ENCODE measurements around the gene NAA40. TPM values are rescaled to one million over a fixed set of nuclear protein-coding genes. Genes with fewer than 3 reads are reported as not detected.
A peak's percentile ranks its signal among the peaks of the same experiment; 100 is the strongest.

Gene NAA40
- total RNA-seq, 3 donors from 2014 or later = 5.9 to 27.4 (median 19.7) TPM

DNA sequence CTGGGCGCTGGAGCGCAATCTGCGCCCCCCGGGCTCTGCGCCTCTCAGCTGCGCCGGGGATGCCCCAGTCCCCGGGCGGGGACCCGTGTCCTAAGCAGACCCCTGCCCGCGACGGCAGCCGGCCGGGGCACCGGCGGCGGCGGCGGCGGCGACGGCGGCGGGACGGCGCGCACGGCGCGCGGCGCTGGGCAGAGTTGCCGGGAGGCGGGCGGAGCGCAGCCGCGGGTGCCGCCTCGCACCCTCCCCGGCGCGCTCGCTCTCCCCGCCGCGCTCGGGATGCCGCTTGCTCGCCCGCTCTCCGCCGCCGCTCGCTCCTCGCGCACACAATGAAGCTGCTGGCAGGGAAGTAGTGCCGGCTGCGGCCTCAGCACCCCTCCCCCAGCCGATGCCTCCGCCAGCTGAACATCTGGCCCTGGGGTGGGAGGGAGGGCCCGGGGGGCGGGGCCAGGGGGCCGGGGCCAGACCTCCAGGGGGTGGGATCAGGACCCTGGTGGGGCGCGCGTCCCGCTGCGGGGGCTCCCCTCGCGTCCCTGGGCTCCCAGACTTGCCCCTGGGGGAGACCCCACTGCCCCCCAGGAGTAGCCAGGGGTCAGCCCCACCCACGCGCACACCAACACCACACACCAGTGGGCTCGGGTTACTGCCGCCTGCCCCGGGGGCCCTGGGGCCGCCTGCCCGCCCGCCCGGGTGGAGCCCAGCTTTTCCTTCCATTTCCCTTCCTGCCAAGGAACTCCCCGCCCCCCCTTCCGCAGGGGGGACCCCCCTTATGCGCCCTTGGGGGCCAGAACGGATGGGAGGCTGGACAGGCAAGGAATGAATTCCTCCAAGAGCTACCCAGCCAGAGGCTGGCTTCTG lies 21.7 kb upstream of the NAA40 start, which contains the start of gene RCOR2:
Gene RCOR2, minus strand, starts transcription at position 328 of the 855 bp plus-strand sequence. CDS start 708 bp downstream, outside the sequence.
- intact Hi-C loops (cut with DNase I; ENCODE audit: low total_unique reads) = no loop called here
- Histone ChIP-seq H3K9me3 (no peaks in the 10 kb centered on the region), H3K4me1 (peaks cover 4 to 31% of the 10 kb centered on the region in 2 donors), H3K27me3 (no peaks in the 10 kb centered on the region), H3K36me3 (no peaks in the 10 kb centered on the region), H3K27ac (peak within 1 kb of the TSS; percentile 82 to 83), H3K4me3 (peak within 1 kb of the TSS; percentile 44 to 74 (median 54))
- DNase-seq (ENCODE audit: low spot score in 2 of 2) = no peak
- TF ChIP-seq, protein P1, sequence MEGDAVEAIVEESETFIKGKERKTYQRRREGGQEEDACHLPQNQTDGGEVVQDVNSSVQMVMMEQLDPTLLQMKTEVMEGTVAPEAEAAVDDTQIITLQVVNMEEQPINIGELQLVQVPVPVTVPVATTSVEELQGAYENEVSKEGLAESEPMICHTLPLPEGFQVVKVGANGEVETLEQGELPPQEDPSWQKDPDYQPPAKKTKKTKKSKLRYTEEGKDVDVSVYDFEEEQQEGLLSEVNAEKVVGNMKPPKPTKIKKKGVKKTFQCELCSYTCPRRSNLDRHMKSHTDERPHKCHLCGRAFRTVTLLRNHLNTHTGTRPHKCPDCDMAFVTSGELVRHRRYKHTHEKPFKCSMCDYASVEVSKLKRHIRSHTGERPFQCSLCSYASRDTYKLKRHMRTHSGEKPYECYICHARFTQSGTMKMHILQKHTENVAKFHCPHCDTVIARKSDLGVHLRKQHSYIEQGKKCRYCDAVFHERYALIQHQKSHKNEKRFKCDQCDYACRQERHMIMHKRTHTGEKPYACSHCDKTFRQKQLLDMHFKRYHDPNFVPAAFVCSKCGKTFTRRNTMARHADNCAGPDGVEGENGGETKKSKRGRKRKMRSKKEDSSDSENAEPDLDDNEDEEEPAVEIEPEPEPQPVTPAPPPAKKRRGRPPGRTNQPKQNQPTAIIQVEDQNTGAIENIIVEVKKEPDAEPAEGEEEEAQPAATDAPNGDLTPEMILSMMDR (IDR thresholded peaks at IDR 0.05) = no peak
- TF ChIP-seq POLR2AphosphoS5 (IDR thresholded peaks at IDR 0.05) (no peak), POLR2A (IDR thresholded peaks at IDR 0.05) (no peak)

DNA sequence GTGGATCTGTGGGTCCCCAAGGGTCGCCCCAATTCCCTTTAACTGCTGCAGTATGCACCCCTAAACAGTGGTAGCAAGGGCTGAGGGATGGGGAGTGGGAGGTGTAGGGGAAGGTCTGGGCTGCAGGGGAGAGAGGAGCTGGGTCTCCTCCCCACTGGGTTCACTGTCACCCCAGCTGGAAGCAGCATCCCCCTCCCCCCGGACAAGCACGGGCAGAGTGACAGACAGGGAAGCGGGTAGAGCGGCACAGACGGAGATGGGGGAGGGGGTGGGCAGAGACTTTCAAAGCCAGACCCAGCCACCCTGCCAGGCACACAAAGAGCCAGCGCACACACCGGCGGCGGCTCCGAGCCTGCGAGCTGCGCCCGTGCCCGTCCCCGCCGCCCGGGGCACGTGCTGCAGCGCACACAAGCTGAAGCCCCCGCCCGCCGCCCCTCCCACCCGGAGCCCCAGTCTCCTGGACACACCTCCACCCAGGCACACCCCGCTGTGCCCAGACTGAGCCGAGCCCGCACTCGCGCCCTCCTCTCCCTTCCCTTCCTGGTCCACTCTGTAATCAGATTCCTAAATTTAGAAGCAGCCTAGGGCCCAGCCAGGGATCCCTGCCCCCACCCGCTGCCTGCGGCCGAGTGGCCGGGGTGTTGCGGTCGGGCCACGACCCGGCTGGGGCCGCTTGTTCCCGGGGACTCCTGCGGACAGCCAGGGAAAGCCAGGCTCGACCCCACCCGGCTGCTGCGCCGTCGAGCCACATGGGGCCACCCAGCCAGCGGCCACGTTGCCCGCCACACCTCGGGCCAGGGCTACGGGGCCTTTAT lies 20.9 kb upstream of the NAA40 start:
- peak overlapping the region; percentile 82 to 83 for H3K27ac ChIP-seq
- H3K9me3 ChIP-seq = no peaks in the 10 kb centered on the region
- no peak for TF ChIP-seq POLR2AphosphoS5 (IDR thresholded peaks at IDR 0.05)
- TF ChIP-seq, protein P1 (IDR thresholded peaks at IDR 0.05) = no peak
- TF ChIP-seq POLR2A (IDR thresholded peaks at IDR 0.05) = no peak
- H3K36me3 ChIP-seq = no peaks in the 10 kb centered on the region
- H3K27me3 ChIP-seq = no peaks in the 10 kb centered on the region
- peak overlapping the region; percentile 44 to 74 (median 54) for H3K4me3 ChIP-seq
- no peak for DNase-seq (ENCODE audit: low spot score in 2 of 2)
- intact Hi-C loops (cut with DNase I; ENCODE audit: low total_unique reads) = no loop called here
- peaks cover 4 to 31% of the 10 kb centered on the region in 2 donors for H3K4me1 ChIP-seq

DNA sequence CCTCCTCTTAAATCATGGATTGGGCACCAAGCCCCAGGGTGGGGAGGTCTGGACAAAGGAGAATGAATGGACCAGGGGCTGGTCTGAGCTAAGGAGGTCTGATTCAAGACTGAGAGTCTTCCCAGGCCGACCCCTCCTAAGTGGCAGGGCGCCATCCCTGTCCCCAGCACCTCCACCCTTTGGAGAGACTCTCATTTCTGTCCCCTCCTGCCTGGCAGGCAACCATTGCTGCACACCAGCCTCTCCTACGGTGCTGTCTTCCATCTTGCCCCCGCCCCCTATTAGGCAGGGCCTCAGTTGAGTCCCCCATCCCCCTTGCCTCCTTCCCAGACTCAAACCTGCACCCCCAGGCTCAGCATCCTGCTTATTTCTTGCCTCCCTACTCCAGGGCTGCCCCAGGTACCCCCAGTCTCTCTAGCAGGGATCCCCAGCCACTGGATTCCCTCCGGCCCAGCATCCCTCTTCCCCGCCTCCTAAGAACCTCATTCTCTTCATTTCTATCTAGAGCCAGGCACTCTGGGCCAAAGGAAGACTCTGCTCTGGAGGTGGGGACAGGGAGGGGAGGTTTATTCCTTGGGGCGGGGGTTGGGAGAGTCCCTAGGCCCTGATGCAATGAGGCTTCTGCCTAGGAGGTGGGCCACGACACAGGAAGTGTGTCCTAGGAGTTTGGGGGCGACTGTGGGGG lies 20.2 kb upstream of the NAA40 start:
- DNase-seq (ENCODE audit: low spot score in 2 of 2) = no peak
- H3K4me3 ChIP-seq = peak overlapping the region; percentile 38 to 74 (median 54)
- intact Hi-C loops (cut with DNase I; ENCODE audit: low total_unique reads) = no loop called here

DNA sequence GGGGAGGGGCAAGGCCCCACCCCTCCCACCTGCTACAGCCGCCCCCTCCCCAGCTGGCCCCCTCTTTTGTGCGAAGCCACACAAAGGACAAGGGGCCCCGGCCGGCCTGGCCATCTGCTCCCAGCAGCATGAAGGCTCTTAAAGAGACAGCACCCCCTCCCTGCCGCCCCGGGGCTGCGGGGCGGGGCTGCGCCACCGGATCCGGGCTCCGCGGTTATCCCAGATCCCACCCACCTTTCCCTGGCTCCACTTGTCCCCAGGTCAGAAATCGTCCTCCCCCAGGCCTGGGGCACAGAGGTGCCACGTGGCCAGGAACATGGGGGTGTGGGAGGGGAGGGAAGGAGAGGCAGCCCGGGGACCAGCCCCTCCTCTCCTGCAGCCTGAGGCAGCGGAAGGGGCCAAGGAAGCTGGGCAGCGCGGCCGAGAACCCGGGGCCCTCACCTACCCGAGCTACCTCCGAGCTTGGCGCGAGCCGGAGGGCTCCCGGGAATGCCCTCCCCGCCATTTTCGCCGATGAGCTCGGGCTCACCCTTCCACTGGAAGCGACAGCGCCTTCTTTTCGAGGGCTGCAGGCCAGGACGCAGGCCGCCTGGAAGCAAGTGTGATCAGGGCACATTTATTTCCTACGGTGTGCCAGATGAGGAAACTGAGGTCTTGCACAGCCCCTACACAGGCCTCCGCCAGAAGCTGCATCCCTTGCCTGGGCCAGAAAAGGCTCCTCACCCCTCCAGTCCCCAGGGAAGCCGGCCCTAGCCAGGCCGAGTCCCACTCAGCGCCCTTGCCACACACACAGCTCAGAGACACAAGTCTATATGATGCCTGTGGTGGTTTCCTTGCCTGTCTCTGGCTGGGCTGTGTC lies 19.3 kb upstream of the NAA40 start:
- Histone ChIP-seq H3K36me3 (no peaks in the 10 kb centered on the region), H3K27ac (peak overlapping the region; percentile 82 to 83), H3K4me3 (peak overlapping the region; percentile 38 to 62 (median 42)), H3K4me1 (peaks cover 4 to 31% of the 10 kb centered on the region in 2 donors), H3K27me3 (no peaks in the 10 kb centered on the region), H3K9me3 (no peaks in the 10 kb centered on the region)
- TF ChIP-seq POLR2A (IDR thresholded peaks at IDR 0.05) (no peak), POLR2AphosphoS5 (IDR thresholded peaks at IDR 0.05) (no peak)
- TF ChIP-seq, protein P1 (IDR thresholded peaks at IDR 0.05) = no peak
- DNase-seq (ENCODE audit: low spot score in 2 of 2) = no peak
- intact Hi-C loops (cut with DNase I; ENCODE audit: low total_unique reads) = loop anchor here (5.0 kb wide), 1 partner anchor 248 kb away; the partner anchor contains the start of gene MACROD1

More for the DNA sequence above, 20.2 kb upstream of the NAA40 start:
- TF ChIP-seq, protein P1 (IDR thresholded peaks at IDR 0.05) = no peak
- no peak for TF ChIP-seq POLR2AphosphoS5 (IDR thresholded peaks at IDR 0.05)
- TF ChIP-seq POLR2A (IDR thresholded peaks at IDR 0.05) = no peak
- Histone ChIP-seq H3K27me3 (no peaks in the 10 kb centered on the region), H3K27ac (peak overlapping the region; percentile 82 to 83), H3K9me3 (no peaks in the 10 kb centered on the region), H3K4me1 (peaks cover 4 to 31% of the 10 kb centered on the region in 2 donors), H3K36me3 (no peaks in the 10 kb centered on the region)
